ENCODE data around the gene APC. TPM values are rescaled to one million over a fixed set of nuclear protein-coding genes. Genes with fewer than 3 reads are reported as not detected.
A peak's percentile ranks its signal among the peaks of the same experiment; 100 is the strongest.
"Not testable (repeated sequence)": the region's sequence is repeated elsewhere in the genome, so short reads cannot be mapped to it uniquely, and the experiment has no call there.

The APC gene
- total RNA-seq, 1 experiment from 2014 or later, result 49.4 TPM

GRCh38 chr5:112716895-112717294 lies 20.8 kb upstream of the APC start:
- DNase-seq (ENCODE audit: low spot score), result not testable (repeated sequence)

DNA sequence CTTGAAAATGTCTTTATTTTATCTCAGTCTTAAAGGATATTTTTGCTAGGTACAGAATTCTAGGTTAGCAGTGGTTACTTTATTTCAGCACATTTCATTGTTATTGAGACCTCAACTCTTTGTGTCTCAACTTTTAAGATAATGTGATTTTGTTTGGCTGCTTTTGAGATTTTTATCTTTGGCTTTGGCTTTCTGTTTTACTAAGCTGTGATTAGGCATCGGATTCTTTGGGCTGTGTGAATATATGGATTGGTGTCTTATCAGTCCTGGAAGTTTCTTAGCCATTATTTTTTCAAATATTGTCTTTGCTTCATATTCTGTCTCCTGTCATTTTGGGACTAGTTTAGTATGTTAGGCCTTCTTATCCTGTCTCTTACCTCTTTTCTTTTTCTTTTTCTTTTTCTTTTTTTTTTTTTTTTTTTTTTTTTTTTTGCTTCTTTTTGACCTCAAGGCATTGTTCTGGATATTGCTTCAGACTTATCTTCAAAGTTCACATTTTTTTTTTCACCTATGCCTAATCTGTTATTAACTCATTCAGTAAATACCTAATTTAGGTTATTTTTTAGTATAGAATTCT lies 20.1 kb upstream of the APC start:
- DNase-seq (ENCODE audit: low spot score), result no peak

- no peak for DNase-seq (ENCODE audit: low spot score)
Observed at GRCh38 chr5:112718344-112718743, 19.3 kb upstream of the APC start.

DNA sequence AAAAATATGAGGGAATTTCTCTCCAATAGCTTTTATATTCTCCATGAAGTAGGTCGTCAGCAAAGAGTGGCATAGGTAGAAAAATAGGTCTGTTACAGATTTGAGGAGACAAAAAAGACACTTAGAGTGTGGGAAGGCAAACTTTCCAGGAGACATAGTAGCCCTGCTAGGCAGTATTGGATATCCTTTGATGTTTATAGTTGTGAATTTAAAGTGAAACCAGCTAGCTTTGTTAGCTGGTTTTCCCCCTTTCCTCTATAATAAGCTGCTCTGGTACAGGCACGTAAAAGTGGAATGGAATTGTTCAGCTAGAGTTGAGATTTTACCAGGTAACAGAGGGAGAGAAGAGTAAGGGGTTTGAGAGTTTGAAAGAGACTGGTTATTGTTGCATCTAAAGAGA lies 17.1 kb upstream of the APC start:
- no peak for DNase-seq (ENCODE audit: low spot score)

- no peak for DNase-seq (ENCODE audit: low spot score)
Observed at GRCh38 chr5:112724901-112725300, 12.8 kb upstream of the APC start.

DNA sequence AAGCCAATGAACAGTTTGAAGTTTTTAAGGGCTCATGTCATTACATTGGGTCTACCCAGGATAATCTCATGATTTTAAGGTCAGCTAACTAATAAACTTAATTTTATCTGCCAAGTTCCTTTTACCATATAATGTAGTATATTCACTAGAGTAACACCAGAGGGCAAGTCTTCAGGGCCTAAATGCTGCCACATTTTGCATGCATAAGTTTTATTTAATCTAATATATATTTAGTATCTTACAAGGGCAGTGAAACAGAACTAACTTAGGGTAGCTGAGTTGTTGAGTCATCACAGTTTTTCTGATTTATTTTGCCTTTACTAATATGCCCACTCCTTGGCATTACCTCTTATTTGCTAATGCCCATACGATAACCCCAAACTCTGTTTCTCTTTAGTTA lies 8.1 kb upstream of the APC start:
- no peak for DNase-seq (ENCODE audit: low spot score)

DNA sequence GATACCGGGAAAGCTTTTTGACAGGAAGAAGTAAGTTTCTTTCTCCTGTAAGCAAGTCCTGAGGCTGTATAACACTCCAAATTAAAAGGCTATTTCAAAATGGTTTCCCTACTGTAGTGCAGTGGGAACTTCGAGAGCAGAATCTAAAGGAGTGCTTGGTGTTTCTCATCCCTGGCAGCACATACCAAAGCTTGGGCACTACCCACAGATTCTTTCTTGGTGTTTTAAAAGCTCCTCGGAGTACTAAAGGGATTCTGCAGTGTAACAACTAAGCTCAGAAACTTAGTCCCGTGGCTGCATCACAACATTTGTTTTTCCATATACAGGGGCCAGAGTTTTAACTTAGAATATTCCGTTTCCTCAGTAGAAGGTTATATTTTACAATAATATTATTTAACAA lies 5.6 kb upstream of the APC start:
- no peak for DNase-seq (ENCODE audit: low spot score)

DNA sequence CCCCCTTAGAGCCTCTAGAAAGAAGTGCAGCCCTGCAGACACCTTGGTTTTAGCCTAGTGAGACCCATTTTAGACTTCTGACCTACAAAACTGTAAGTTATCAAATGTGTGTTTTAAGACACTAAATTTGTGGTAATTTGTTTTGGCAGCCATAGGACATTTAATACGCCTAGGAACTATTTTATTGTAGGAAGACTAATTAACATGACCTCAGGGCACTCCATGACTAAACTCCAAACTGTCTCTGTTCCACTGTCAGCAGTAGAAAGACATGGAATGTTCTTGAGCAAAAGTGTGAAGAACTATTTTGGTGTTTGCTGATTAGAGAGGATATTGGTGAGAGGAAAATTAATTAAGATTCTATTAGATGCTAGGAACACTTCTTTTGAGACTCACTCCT lies 4.1 kb upstream of the APC start:
- no peak for DNase-seq (ENCODE audit: low spot score)

DNA sequence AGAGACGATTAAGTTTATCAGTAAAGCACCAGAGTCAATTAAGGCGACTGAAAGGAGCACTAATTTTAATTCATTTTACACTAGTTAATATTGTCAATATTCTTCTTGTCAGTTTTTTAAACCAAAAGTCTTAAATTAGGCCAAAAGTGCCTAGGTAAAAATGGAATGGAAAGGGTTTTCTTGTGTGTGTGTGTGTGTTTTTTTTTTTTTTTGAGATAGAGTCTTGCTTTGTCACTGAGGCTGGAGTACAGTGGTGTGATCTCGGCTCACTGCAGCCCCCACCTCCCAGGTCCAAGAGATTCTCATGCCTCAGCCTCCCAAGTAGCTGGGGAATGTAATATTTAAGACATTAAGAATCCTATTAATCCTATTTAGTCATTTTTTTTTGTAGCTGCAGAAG lies 3.1 kb upstream of the APC start:
- DNase-seq (ENCODE audit: low spot score), result no peak

GRCh38 chr5:112735702-112736101 lies 2.0 kb upstream of the APC start:
- DNase-seq (ENCODE audit: low spot score), result peak; percentile 39

- no peak for DNase-seq (ENCODE audit: low spot score)
Observed at GRCh38 chr5:112737070-112737462, 619 bp upstream of the APC start.

GRCh38 chr5:112738191-112738560 lies 491 bp downstream of the APC start:
- DNase-seq (ENCODE audit: low spot score), result peak; percentile 27

GRCh38 chr5:112742424-112742823 lies 4.7 kb downstream of the APC start:
- peak; percentile 16 for DNase-seq (ENCODE audit: low spot score)

- DNase-seq (ENCODE audit: low spot score), result no peak
Observed at GRCh38 chr5:112743631-112744030, 5.9 kb downstream of the APC start.

DNA sequence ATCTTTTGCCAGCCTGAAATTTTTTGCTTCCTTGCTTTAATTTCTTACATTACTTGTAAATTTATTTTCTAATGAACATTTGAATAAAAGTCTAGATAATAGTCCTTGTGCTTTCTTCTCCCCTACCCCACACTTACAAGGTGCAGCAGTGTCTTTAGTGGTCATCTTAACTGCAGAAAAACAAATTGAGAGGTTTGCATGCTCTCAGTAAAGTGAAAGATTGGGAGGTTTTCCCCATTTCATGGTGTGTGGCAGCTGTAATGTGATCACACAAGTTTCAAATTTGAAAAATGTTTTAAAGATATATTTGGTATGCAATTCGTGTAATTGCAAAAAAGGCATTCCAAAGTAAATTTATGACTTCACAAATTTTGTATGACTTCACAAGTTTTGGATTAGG lies 14.7 kb downstream of the APC start:
- DNase-seq (ENCODE audit: low spot score), result no peak

- no peak for DNase-seq (ENCODE audit: low spot score)
Observed at GRCh38 chr5:112755703-112756102, 18.0 kb downstream of the APC start.

- peak; percentile 67 for DNase-seq (ENCODE audit: low spot score)
Observed at GRCh38 chr5:112757468-112758208, 20.0 kb downstream of the APC start.

- no peak for DNase-seq (ENCODE audit: low spot score)
Observed at GRCh38 chr5:112758676-112759075, 21.0 kb downstream of the APC start.

DNA sequence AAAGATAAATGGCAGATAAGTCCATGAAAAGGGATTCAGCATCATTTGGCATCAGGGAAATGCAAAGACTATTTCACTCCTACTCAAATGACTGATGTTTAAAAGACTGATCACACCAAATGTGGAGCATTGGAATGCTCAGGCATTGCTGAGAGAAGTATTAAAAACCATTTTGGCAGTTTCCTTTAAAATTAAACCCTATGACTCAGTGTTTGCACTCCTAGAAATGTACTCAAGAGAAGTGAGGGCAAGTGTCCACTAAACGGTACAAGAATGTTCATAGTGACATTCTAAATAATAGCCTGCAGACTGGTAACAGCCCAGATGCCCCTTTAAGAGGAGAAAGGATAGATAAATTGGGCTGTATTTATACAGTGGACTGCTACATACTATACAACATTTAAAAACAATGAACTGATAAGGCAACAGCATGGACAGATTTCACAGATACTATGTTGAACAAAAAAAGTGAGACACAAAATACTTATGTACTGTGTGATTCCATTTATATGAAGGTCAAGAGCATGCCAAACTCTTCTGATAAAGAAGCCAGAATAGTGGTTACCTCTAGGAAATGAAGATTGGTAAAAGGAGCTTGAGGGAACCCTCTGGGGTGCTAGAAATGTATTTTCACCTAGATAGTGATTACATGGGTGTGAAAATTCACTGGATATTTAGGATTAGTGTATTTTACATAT lies 24.6 kb downstream of the APC start:
- DNase-seq (ENCODE audit: low spot score), result peak; percentile 24

- DNase-seq (ENCODE audit: low spot score), result no peak
Observed at GRCh38 chr5:112763165-112763564, 25.5 kb downstream of the APC start.

GRCh38 chr5:112772124-112772523 lies 34.4 kb downstream of the APC start:
- DNase-seq (ENCODE audit: low spot score), result no peak

- peak; percentile 37 for DNase-seq (ENCODE audit: low spot score)
Observed at GRCh38 chr5:112776301-112776856, 38.7 kb downstream of the APC start.

DNA sequence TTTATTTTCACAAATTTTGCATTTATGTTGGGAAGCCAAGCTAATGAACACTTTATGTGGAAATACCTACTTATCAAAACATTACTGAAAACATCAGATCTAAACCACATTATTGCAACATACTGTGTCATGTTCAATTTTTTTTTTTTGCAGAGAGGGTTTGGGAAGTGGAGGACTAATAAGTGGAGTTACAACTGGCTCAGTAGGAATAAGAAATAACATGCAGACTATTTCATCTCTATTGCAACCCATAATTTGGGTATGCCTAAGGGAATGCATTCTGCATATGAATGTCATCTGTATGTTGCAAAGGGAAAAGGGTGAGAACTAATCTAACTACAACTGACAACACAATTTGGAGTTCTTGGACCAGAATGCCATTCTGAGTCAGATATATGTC lies 41.8 kb downstream of the APC start:
- DNase-seq (ENCODE audit: low spot score), result no peak
